ENCODE results near the gene LYRM4.

Gene LYRM4

GRCh38 chr6:5260661-5261544 is at the start of gene LYRM4, which contains the start of gene FARS2:
LYRM4 (minus strand) TSS chr6:5260950; CDS start chr6:5260733, 217 bp downstream.
FARS2 (plus strand) TSS chr6:5261513.
- DNase-seq: peak; percentile 92

GRCh38 chr6:5308066-5308465 is 47.3 kb upstream of the LYRM4 start:
- no peak for DNase-seq

- no peak for DNase-seq
These were observed 46.3 kb upstream of the LYRM4 start for GRCh38 chr6:5307058-5307457.

GRCh38 chr6:5305968-5306626 is 45.3 kb upstream of the LYRM4 start:
- no peak for DNase-seq

- no peak for DNase-seq
These were observed 42.9 kb upstream of the LYRM4 start for GRCh38 chr6:5303682-5304081.

- DNase-seq: peak; percentile 54
These were observed 42.4 kb upstream of the LYRM4 start for GRCh38 chr6:5302995-5303622.

GRCh38 chr6:5302220-5302946 is 41.6 kb upstream of the LYRM4 start:
- peak; percentile 8 for DNase-seq

- DNase-seq: no peak
These were observed 39.5 kb upstream of the LYRM4 start for GRCh38 chr6:5300206-5300764.

GRCh38 chr6:5295623-5296022 is 34.9 kb upstream of the LYRM4 start:
- DNase-seq: no peak

- DNase-seq: no peak
These were observed 33.9 kb upstream of the LYRM4 start for GRCh38 chr6:5294392-5295211.

- DNase-seq: no peak
These were observed 32.9 kb upstream of the LYRM4 start for GRCh38 chr6:5293692-5294091.

- DNase-seq: no peak
These were observed 31.4 kb upstream of the LYRM4 start for GRCh38 chr6:5292154-5292553.

GRCh38 chr6:5290500-5290899 is 29.8 kb upstream of the LYRM4 start:
- no peak for DNase-seq

- no peak for DNase-seq
These were observed 29.3 kb upstream of the LYRM4 start for GRCh38 chr6:5290097-5290496.

GRCh38 chr6:5287966-5288297 is 27.2 kb upstream of the LYRM4 start:
- DNase-seq: no peak

- DNase-seq: no peak
These were observed 26.6 kb upstream of the LYRM4 start for GRCh38 chr6:5287205-5287965.

GRCh38 chr6:5286780-5287179 is 26.0 kb upstream of the LYRM4 start:
- DNase-seq: no peak

GRCh38 chr6:5285526-5285925 is 24.8 kb upstream of the LYRM4 start:
- no peak for DNase-seq

- DNase-seq: no peak
These were observed 24.3 kb upstream of the LYRM4 start for GRCh38 chr6:5285081-5285480.

- DNase-seq: no peak
These were observed 21.5 kb upstream of the LYRM4 start for GRCh38 chr6:5282191-5282623.

- no peak for DNase-seq
These were observed 20.2 kb upstream of the LYRM4 start for GRCh38 chr6:5280920-5281319.

Measured in stimulated activated CD4-positive, alpha-beta T cell treated with anti-CD3 and anti-CD28 coated beads, Interleukin-4, amount 100 ng/mL, for 1 hour (primary cell).